Stimulated activated CD8-positive, alpha-beta memory T cell treated with anti-CD3 and anti-CD28 coated beads, Interleukin-2, amount 100 ng/mL, for 1 hour (primary cell): ENCODE measurements around the gene OR4D9.
A peak's percentile ranks its signal among the peaks of the same experiment; 100 is the strongest.
"Not testable (repeated sequence)": the region's sequence is repeated elsewhere in the genome, so short reads cannot be mapped to it uniquely, and the experiment has no call there.

Experiments
- DNase-seq, 2 donors: peaks; one replicate each; pipeline ENCODE4 v3.0.0-alpha.2; 2020; ENCODE audit warnings: low read depth in 2 of 2

Gene OR4D9

DNA sequence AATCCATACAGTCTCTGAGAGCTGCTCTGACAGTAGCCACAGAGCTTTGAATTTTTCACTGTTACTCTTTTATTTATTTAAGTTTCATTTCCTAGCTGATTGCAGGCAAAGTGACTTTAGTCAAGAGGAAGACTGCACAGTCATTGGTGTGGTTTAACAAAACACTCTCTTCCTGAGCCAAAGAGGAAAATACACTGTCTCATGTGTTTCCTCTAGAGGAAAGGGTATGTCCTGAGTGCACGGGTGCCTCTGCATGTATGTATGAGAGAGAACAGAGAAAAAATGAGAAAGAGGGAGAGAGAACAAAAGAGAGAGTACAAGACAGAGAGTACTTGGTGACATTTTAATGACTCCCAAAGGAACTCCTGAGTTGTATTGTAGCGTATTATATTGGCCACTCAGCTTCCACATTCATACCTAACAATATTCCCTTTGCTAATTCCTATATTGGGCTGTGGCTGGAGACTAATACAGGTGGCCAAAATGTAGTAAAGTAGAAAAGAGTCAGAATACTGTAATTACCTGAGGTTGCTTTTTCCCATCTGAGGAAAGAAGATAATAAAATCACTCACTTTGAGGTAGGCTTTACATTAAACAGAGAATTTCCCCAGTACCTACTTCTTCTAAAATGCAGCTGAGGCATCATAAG is at the start of gene OR4D9:
Gene OR4D9, plus strand, starts transcription at position 599 of the 649 bp plus-strand sequence. CDS start 3,374 bp downstream, outside the sequence.
- no peak for DNase-seq

DNA sequence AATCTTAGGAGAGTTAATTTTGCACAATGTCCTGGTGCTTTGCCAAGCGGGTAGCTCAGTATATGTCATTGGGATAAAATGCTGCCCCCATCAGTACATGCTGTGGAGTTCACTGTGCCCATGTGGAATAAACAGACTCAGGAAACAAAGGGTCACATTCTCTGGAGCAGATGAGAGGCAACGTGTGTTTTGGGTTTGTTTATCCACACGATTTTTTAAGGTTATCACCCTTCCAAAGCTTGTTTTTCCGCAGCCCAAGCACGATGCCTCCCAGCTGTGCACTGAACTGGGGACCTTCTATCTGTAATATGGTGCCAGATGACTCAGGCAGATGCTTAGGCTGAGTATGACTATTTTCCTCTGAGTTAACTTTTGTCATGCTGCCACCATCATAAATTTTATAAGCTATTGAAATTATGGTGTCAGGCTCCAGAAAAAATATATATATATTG is 48.1 kb upstream of the OR4D9 start:
- no peak for DNase-seq

DNA sequence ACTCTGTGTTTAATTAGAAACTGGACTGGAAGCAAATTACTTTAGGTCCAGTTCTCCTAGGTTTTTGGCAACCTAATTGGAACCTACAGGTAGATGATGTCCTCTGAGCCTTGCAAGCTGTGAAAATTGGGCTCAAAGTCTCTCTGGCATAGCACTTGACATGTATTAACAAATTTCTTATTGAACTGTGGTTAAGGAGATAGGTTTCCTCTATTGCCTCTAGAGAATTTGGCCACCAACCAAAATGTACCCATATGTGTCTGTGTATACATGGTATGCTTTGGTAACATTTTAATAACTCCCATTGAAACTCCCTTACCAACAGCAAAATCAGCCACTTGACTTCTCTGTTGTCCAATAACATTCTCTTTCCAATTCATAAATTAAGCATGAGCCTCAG is 38.3 kb upstream of the OR4D9 start, which contains the start of gene OR4D10:
Gene OR4D10, plus strand, starts transcription at position 301 of the 400 bp plus-strand sequence. CDS start 4,115 bp downstream, outside the sequence.
- no peak for DNase-seq

DNA sequence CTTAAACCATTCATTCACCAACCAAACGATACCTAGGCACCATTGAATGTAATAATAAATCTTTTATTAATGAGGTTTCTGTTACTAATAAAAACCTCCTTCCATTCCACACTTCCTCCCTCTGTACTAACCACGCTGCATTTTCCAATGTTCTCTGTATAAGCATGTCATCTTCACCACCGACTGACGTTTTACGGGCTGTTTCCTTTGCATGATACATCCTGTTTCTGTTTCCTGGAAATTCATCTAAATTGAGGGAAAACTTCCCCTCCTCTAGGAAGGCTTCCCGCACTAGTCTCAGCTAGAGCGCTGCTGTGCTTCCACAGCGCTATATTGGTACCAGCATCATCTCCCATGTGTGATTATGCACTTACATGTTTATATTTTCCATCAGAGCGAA is 36.2 kb upstream of the OR4D9 start:
- DNase-seq: no peak

DNA sequence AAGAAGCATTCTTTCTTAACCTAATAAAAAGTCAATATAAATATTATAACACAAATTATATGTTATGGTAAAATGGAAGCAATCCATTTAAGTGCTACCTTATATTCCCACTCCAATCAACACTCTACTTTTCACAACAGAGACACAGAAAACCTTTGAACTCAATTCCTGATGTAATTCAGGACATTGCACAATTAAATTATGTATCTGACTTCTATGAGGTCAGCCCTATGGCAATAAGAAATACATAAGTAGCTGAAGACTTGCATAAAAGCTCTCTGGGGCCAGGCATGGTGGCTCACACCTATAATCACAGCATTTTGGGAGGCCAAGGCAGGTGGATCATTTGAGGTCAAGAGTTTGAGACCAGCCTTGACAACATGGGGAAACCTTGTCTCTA is 31.4 kb upstream of the OR4D9 start:
- no peak for DNase-seq

DNA sequence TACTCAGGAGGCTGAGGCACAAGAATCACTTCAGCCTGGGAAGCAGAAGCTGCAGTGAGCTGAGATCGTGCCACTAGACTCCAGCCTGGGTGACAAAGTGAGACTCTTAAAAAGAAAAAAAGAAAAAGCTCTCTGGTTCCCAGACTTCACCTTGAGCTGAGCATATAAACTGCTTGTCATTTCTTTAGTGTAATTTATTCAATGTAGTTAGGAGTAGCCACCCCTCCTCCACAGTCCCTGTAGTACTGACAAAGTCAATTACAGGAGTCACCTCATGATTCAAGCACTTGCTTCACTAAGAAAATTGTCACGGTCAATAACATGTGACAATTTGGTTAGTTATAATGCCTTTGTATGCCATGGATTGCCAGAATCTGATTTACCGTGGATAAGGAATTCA is 31.0 kb upstream of the OR4D9 start:
- DNase-seq: no peak

DNA sequence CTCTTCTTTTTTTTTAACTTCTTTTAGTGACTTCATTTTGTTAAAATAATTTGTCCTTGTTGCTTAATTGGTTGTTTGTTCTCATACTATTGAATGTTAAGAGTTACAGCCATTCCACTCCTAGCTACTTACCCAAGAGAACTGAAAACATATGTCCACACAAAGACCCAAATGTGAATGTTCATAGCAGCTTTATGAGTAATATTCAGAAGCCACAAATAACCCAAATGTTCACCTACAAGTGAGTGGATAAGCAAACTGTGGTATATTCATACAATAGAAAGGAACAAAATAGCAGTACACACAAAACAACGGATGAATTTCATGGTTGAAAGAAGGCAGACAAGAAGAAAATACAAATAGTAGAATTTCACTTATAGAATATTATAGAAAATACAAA is 9.4 kb upstream of the OR4D9 start:
- no peak for DNase-seq

DNA sequence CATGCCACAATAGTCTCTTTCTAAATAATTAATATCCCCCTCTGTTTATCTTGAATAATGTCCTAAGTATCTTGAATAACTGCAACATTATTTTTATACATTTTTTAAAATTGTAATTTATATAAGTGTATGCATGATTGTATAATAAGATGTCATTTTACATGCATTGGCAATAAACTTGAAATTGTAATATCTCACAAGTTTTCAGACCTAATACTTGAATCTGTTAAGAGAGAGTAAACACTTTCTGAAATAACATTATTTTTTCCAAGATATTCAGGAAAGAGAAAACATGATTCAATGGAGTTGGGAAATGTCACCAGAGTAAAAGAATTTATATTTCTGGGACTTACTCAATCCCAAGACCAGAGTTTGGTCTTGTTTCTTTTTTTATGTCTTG is 8.1 kb upstream of the OR4D9 start, which contains the start of gene OR4D11:
Gene OR4D11, plus strand, starts transcription at position 301 of the 400 bp plus-strand sequence. Its CDS starts 0 bp downstream, at position 301.
- no peak for DNase-seq

DNA sequence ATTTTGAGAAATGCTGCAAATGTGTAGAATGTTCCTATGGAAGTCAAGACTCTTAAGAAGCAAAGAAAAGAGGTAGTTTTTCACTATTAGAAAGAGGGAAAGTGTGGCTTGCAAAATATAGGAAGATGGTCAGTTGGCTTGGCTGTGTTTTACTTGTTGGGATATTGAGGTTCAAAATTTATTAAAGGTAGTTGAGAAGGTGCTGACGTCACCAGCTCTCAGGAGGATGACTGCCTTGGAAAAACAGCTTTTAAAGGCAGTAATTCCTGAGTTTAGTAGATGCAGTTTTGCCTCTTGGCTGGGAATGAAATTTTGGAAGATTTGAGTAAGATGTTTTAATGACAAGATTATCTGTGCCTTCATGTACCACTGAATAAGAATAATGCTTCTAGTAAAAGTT is 336 bp downstream of the OR4D9 start:
- no peak for DNase-seq

DNA sequence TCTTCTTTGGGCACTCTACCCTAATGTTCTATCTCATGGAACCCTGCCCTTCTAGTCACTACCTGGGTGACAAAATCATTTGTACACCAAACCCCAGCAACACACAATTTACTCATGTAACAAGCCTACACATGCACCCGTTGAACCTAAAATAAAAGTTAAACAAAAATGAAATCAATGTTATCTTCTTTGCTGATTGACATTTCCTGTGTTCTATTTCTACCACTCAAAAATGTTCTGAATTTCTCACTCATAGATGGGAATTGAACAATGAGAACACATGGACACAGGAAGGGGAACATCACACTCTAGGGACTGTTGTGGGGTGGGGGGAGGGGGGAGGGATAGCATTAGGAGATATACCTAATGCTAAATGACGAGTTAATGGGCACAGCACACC is 8.8 kb downstream of the OR4D9 start:
- not testable (repeated sequence) for DNase-seq

DNA sequence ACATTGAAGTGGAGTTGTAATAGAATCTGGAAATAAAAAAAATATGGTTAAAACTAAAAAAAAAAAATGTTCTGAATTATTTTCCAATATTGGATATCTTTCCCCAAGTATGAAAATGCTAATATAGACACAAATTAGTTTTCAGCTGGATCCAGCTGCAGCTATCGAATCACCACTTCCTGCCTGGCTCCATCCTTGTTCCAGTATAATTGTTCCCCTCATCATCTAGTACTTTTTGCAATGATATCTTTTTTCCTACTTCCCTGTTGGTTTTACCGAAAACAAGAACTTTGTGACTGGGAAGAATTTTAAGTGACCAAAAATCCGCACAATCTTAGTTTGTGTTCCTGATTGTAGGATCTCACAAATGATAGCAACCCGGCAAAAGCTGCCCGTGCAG is 9.4 kb downstream of the OR4D9 start:
- no peak for DNase-seq

DNA sequence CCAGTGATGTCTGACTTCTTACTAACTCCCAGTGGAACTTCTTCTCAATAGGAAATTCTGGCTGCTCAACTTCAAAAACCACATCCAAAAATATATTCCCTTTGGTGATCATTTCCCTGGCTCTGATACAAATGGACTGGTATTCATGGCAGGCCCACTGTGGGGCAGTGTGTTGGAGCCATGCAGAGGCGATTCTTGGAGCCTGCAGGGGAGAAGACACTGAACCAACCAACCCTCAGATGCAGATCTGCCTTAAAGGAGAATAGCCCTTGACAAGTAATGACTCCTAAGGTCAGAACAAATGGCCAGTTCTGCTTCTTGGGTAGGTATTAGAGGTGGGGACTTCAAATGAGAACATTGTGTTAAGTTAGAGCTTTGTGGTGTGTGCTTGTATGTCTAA is 12.2 kb downstream of the OR4D9 start:
- no peak for DNase-seq

DNA sequence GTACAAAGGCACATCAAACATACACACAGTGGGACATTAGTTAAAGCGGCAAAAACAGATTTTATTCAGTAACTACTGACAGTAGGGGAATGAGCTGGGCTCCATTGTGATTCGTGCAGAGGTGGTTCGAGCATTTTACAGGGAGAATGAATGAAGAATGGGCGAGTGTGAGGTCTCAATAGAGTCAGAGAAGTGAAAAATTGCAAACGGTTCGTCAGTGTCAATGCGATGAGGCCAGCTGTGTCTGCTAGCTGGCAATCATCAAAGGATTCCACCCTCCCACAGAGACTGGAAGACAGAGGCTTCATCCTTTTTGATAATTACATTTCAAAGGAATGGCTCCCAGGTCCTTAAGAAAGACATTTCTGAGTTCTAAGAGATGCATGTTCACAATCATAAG is 17.4 kb downstream of the OR4D9 start:
- no peak for DNase-seq

DNA sequence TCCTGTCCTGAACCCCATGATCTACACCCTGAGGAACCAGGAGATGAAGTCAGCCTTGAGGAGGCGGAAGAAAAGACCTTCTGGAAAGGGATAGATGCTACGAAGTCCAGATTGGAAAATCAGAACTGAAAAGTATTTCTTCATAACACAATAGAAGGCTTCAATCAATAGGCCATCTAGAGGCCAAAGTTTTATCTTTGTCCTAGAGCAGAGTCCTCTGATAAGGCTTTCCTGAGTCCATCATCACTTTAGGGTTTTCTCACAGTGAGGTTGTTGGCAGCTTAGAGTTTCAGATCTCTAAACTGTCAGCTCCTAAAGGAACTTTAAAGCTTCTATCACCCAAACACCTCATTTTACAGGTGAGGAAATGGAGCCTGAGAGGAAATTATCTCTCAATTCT is 21.3 kb downstream of the OR4D9 start:
- no peak for DNase-seq

DNA sequence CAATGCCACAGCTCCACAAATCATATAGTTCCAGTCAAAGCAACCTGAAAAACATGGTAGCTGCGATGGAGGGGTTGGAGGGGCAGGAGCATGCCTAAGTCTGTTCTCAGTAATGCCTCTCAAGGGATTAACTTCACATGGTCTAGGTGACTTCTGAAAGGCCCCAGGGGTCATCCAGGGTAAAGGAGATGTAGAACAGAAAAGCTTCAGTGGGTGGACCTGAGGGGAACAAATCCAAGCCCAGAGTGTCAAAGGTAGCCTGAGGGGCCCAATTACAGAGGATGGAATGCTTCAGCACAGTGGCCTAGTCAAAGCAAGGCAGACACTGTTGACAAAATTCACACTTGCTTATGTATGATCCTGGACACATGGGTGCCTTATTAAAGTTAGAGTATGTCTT is 23.3 kb downstream of the OR4D9 start:
- no peak for DNase-seq

DNA sequence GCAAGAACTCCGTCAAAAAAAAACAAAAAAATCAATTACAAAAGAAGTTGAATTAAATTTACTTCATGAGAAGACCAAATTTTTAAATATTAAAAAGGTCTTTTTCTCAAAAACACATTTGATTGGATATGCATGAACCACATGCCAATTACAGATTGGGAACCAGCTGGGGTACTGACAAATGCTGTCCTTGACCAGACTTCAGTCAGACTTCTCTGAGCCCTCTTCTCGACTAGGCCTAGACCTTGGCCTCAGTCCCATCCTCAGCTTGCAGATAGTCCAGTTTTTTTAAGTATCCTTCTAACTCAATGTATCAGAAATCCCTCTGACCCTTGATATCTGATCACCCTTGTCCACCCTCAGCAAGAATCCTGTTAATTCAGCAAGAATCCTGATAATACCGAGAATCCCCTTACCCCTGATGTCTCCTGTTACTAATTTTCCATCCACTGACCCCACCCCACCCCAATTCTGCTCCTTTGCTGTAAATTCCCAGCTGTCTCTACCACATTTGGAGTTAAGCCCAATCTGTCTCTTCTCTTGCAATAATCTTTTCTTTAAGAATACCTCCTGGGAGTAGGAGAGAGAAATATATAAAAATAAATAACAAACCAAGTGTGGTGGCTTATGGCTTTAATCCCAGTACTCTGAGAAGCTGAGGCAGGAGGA is 30.9 kb downstream of the OR4D9 start:
- DNase-seq: no peak

DNA sequence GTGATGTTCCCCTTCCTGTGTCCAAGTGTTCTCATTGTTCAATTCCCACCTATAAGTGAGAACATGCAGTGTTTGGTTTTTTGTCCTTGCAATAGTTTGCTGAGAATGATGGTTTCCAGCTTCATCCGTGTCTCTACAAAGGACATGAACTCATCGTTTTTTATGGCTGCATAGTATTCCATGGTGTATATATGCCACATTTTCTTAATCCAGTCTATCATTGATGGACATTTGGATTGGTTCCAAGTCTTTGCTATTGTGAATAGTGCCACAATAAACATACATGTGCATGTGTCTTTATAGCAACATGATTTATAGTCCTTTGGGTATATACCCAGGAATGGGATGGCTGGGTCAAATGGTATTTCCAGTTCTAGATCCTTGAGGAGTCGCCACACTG is 32.4 kb downstream of the OR4D9 start:
- not testable (repeated sequence) for DNase-seq

DNA sequence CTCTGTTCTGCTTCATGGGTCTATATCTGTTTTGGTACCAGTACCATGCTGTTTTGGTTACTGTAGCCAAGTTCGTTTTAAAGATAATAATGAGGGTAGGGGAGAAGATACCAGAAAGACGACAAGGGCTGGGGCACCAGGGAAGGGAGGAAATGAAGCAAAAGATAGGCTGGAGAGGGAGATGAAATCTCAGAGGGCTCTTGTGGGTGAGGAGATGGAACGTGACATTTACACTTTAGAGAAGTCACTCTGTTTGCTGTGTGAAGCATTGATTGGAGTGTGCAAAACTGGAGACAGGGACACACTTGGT is 33.5 kb downstream of the OR4D9 start:
- no peak for DNase-seq

DNA sequence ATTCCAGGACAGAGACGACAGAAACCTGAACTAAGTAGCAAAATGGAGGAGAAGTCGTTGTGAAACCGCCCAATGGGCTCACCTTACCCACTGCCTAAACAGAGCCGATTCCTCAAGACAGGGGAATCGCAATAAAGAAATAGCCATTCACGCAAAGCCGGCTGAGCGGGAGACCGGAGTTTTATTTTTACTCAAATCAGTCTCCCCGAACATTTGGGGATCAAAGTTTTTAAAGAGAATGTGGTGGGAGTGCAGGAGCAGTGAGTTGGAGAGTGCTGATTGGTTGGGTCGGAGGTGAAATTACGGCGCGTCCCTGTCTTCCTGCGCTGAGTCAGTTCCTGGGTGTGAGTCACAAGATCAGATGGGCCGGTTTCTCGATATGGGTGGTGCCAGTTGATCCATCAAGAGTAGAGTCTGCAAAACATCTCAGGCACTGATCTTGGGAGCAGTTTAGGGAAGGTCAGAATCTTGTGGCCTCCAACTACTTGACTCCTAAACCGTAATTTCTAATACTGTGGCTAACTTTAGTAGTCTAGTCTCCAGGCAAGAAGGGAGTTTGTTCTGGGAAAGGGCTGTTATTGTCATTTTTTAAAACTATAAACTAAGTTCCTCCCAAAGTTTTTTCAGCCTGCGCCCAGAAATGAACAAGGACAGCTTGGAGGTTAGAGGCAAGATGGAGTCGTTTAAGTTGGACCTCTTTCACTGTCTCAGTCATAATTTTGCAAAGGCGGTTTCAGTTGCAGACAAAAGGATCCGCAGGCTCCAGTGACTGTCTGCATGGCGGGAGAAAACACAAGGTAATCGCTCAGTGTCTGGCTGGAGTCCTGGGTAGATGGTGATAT is 34.1 kb downstream of the OR4D9 start:
- no peak for DNase-seq

DNA sequence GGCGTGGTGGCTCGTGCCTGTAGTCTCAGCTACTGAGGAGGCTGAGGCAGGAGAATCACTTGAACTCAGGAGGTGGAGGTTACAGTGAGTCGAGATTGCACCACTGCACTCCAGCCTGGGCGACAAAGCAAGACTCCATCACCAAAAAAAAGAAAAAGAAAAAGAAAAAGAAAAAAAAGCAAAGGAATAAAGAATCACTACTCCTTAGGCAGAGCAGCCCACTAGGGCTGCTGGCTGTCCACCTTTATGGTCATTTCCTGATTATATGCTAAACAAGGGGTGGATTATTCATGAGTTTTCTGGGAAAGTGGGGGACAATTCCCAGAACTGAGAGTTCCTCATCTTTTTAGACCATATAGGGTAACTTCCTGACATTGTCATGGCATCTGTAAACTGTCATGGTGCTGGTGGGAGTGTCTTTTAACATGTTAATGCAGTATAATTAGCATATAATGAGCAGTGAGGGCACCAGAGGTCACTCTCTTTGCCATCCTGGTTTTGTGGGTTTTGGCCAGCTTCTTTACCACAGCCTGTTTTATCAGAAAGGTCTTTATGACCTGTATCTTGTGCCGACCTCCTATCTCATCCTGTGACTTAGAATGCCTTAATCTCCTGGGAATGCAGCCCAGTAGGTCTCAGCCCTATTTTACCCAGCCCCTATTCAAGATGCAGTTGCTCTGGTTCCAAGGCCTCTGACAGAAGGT is 36.4 kb downstream of the OR4D9 start:
- DNase-seq: not testable (repeated sequence)

DNA sequence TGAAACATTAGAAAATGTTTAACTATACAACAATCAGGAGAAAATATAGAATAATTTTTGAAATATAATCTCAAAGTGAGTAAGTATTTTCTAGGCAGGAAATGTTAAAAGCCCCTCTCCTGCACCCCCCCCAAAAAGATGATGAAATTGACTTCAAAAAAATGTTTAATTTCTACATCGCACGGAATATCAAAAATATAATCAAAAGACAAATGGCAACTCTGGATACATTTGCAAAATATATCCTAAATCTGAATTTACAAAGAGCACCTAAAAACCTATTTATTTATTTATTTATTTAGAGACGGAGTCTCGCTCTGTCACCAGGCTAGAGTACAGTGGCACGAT is 36.9 kb downstream of the OR4D9 start:
- DNase-seq: no peak

DNA sequence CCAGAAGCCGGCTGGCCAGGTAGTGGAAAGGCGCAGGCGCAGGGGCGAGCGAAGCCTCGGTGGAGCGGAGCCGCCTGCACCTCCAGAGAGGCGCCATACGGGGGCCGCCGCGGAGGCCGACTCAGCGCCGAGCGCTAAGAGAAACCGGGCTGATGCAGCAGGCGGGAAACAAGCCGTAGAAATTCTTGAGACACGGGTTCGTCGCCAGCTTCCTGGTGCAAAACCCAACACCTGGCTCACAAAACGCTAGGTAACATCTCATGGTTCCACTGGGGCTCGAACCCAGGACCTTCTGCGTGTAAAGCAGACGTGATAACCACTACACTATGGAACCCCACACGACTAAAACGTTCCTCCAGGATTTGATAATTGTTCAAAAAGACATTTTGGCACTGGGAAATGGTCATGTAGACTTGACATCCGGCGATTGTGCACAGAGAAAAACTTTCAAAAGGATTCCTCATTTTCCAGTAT is 39.1 kb downstream of the OR4D9 start:
- DNase-seq: peak; percentile 47 to 72
